HL-60/S4 (cell line): ENCODE results near the gene CNTROB.

Experiments used
- in situ Hi-C: fragments of 300-500 bp; cut with MboI; formaldehyde crosslinking; loops from 2 replicates; pipeline ENCODE4 v1.14.3; 2022; ENCODE audit warnings: low sequenced_read_pairs

Gene CNTROB

GRCh38 chr17:7931709-7932482 lies at the start of gene CNTROB, which contains the start of gene TRAPPC1:
Gene CNTROB, plus strand, starts transcription at chr17:7932206. Its CDS starts 874 bp downstream, at chr17:7933080.
Gene TRAPPC1, minus strand, starts transcription at chr17:7931946. Its CDS starts 117 bp downstream, at chr17:7931829.
- in situ Hi-C loops: no loop called here

- in situ Hi-C loops: no loop called here
These were observed 49.4 kb upstream of the CNTROB start for GRCh38 chr17:7882629-7883028.

GRCh38 chr17:7883781-7884386 lies 48.1 kb upstream of the CNTROB start:
- in situ Hi-C loops: no loop called here

GRCh38 chr17:7884581-7885366 lies 47.2 kb upstream of the CNTROB start:
- in situ Hi-C loops: no loop called here

- in situ Hi-C loops: no loop called here
These were observed 46.4 kb upstream of the CNTROB start for GRCh38 chr17:7885367-7886226.

GRCh38 chr17:7886227-7887037 lies 45.6 kb upstream of the CNTROB start:
- in situ Hi-C loops: no loop called here

GRCh38 chr17:7887038-7887481 lies 44.9 kb upstream of the CNTROB start:
- in situ Hi-C loops: no loop called here

GRCh38 chr17:7887482-7888183 lies 44.4 kb upstream of the CNTROB start:
- in situ Hi-C loops: no loop called here

- in situ Hi-C loops: no loop called here
These were observed 43.7 kb upstream of the CNTROB start, which contains the start of gene CHD3 for GRCh38 chr17:7888184-7888920. Gene CHD3, plus strand, starts transcription at chr17:7888789. Its CDS starts 212 bp downstream, at chr17:7889001.

- in situ Hi-C loops: no loop called here
These were observed 42.6 kb upstream of the CNTROB start for GRCh38 chr17:7889166-7889955.

GRCh38 chr17:7893187-7893880 lies 38.7 kb upstream of the CNTROB start:
- in situ Hi-C loops: no loop called here

- in situ Hi-C loops: no loop called here
These were observed 37.8 kb upstream of the CNTROB start for GRCh38 chr17:7894226-7894625.

GRCh38 chr17:7894866-7895265 lies 37.1 kb upstream of the CNTROB start:
- in situ Hi-C loops: no loop called here

GRCh38 chr17:7897090-7897489 lies 34.9 kb upstream of the CNTROB start:
- in situ Hi-C loops: no loop called here

- in situ Hi-C loops: no loop called here
These were observed 34.2 kb upstream of the CNTROB start for GRCh38 chr17:7897773-7898172.

- in situ Hi-C loops: no loop called here
These were observed 28.6 kb upstream of the CNTROB start for GRCh38 chr17:7903154-7904103.
